ENCODE results near the gene SPIRE1. TPM values are rescaled to one million over a fixed set of nuclear protein-coding genes. Genes with fewer than 3 reads are reported as not detected.

The SPIRE1 gene
- total RNA-seq, 2 experiments from 2014 or later = 1.3 to 1.7 TPM

DNA sequence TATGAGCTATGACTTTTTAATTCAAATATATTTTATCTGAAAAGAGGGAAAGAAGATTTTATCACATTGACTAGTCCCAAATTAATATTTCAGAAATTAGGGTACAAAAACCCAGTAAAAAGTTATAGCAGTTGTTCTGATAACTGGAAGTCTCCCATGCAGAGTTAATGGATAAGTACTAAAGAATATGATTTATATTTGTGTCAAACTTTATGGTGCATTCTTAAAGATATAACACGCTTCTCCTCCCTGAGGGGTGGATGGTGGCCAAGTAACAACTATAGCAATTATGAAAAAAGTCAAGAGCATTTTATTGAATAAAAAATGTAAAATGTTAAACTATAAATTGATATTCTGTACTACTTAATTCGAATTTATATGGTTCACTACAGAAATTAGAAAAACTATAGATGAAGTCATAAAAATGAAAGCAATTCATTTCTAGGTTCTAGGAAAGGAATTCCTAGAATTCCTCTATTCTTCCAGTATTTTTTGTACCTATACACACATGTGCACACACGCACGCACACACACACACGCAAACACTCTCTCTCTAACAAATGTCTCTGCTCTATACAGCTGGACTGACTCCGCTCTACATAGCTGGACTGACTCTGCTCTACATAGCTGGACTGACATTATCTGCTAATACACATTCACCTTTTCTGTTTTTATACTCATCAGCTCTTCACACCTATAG is 138.9 kb downstream of the SPIRE1 start:
- no peaks in the 10 kb centered on the region for H3K36me3 Mint-ChIP-seq (ENCODE audit: low read depth)
- no peaks in the 10 kb centered on the region for H3K4me1 Mint-ChIP-seq (ENCODE audit: low read depth)
- intact Hi-C loops (cut with micrococcal nuclease) = no loop called here
- no peak overlapping the region for H3K4me3 Mint-ChIP-seq
- H3K9me3 Mint-ChIP-seq = no peaks in the 10 kb centered on the region
- no peak for DNase-seq
- no peak overlapping the region for H3K27ac Mint-ChIP-seq
- H3K27me3 Mint-ChIP-seq (ENCODE audit: low read depth) = no peaks in the 10 kb centered on the region
- CTCF ChIA-PET = no interaction called here

DNA sequence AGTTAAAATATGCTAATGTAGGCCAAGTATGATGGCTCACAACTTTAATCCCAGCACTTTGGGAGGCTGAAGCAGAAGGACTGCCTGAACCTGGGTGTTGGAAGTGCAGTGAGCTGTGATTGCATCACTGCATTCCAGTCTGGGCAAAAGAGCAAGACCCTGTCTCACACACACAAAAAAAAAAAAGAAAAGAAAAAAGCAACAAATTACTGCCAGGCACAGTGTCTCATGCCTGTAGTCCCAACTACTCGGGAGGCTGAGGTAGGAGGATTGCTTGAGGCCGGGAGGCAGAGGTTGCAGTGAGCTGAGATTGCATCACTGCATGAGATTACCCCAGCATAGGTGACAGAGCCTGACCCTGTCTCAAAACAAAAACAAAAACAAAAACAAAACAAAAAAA is 139.6 kb downstream of the SPIRE1 start:
- CTCF ChIA-PET = no interaction called here
- no peaks in the 10 kb centered on the region for H3K9me3 Mint-ChIP-seq
- no peaks in the 10 kb centered on the region for H3K4me1 Mint-ChIP-seq (ENCODE audit: low read depth)
- no peaks in the 10 kb centered on the region for H3K27me3 Mint-ChIP-seq (ENCODE audit: low read depth)
- intact Hi-C loops (cut with micrococcal nuclease) = no loop called here
- no peak overlapping the region for H3K4me3 Mint-ChIP-seq
- no peak overlapping the region for H3K27ac Mint-ChIP-seq
- no peak for DNase-seq
- no peaks in the 10 kb centered on the region for H3K36me3 Mint-ChIP-seq (ENCODE audit: low read depth)

DNA sequence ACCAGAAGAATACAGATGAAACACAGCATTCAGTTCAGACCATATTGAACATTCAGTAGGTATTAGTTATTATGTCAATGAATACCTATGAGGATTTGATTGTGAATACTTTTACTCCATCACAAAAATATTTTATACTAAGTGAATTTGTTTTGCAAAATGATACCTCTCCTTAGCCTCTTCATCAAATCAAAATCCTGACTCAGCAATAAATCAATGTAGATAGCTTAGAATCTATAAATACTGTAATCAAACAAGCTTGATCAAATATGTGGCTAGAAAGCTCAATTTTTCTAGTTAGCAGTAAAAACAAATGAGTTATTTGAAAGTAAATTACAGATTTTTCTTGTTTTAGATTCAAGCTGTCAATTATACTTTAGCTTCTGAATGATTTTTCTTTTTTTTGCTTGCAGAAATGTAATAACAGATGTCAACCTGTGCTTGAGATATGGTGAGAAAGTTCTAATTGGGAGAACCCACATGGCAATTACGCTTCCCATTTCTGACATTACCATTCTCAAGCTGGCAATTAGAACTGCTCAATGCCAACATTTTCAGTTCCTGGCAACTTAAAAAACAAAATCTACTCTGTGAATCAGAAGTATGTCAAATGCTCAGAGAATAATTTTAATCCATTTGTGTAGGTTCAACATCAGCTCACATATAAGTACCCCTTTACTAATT is 140.6 kb downstream of the SPIRE1 start:
- Mint-ChIP-seq H3K27ac (no peak overlapping the region), H3K4me3 (no peak overlapping the region), H3K9me3 (no peaks in the 10 kb centered on the region), H3K4me1 (ENCODE audit: low read depth) (no peaks in the 10 kb centered on the region), H3K27me3 (ENCODE audit: low read depth) (no peaks in the 10 kb centered on the region), H3K36me3 (ENCODE audit: low read depth) (no peaks in the 10 kb centered on the region)
- no peak for DNase-seq
- CTCF ChIA-PET = interaction anchor here (0.9 kb wide), 1 partner anchor 126 kb away, joined by 3 read pairs; no protein-coding TSS in a partner anchor
- intact Hi-C loops (cut with micrococcal nuclease) = no loop called here

- CTCF ChIA-PET = interaction anchor here (0.5 kb wide), 1 partner anchor 9 kb away, joined by 3 read pairs; no protein-coding TSS in a partner anchor
- Mint-ChIP-seq H3K4me3 (no peak overlapping the region), H3K27me3 (ENCODE audit: low read depth) (no peaks in the 10 kb centered on the region), H3K9me3 (no peaks in the 10 kb centered on the region), H3K4me1 (ENCODE audit: low read depth) (no peaks in the 10 kb centered on the region), H3K36me3 (ENCODE audit: low read depth) (no peaks in the 10 kb centered on the region), H3K27ac (no peak overlapping the region)
- intact Hi-C loops (cut with micrococcal nuclease) = no loop called here
- no peak for DNase-seq
Observed at GRCh38 chr18:12516049-12516630, 141.8 kb downstream of the SPIRE1 start.

GRCh38 chr18:12515550-12515949 is 142.4 kb downstream of the SPIRE1 start:
- CTCF ChIA-PET = interaction anchor here (0.9 kb wide), 1 partner anchor 124 kb away, joined by 3 read pairs; no protein-coding TSS in a partner anchor
- no peak overlapping the region for H3K27ac Mint-ChIP-seq
- no peak for DNase-seq
- H3K36me3 Mint-ChIP-seq (ENCODE audit: low read depth) = no peaks in the 10 kb centered on the region
- no peaks in the 10 kb centered on the region for H3K9me3 Mint-ChIP-seq
- H3K4me1 Mint-ChIP-seq (ENCODE audit: low read depth) = no peaks in the 10 kb centered on the region
- H3K27me3 Mint-ChIP-seq (ENCODE audit: low read depth) = no peaks in the 10 kb centered on the region
- H3K4me3 Mint-ChIP-seq = no peak overlapping the region
- intact Hi-C loops (cut with micrococcal nuclease) = no loop called here

DNA sequence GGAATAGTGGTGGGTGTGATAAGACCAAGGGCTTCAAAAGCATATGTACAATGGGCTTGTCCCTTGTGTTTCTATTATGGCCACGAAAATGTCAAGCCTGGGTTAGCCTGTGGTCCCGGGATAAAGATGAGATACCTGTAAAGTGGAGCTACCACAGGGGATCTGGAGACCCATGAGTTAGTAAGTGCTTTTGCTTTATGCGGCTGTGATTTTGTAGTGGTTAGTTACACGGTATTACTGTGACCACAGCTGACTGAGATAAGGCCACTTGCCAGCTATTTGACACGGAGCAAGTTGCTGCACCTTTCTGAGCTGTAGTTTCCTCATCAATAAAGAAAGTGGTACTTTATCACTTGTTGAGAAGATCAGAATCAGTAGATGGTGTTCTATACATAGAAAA is 150.9 kb downstream of the SPIRE1 start:
- Mint-ChIP-seq H3K36me3 (ENCODE audit: low read depth) (no peaks in the 10 kb centered on the region), H3K4me1 (ENCODE audit: low read depth) (no peaks in the 10 kb centered on the region), H3K4me3 (no peak overlapping the region), H3K9me3 (no peaks in the 10 kb centered on the region), H3K27me3 (ENCODE audit: low read depth) (no peaks in the 10 kb centered on the region), H3K27ac (no peak overlapping the region)
- DNase-seq = no peak
- intact Hi-C loops (cut with micrococcal nuclease) = no loop called here
- CTCF ChIA-PET = interaction anchor here (0.7 to 1.1 kb wide), 2 partner anchors 94 to 427 kb away, joined by 3 to 4 read pairs; no protein-coding TSS in a partner anchor

GRCh38 chr18:12500986-12501385 is 156.9 kb downstream of the SPIRE1 start:
- CTCF ChIA-PET = no interaction called here
- intact Hi-C loops (cut with micrococcal nuclease) = no loop called here
- H3K27ac Mint-ChIP-seq = no peak overlapping the region
- no peaks in the 10 kb centered on the region for H3K4me1 Mint-ChIP-seq (ENCODE audit: low read depth)
- no peaks in the 10 kb centered on the region for H3K27me3 Mint-ChIP-seq (ENCODE audit: low read depth)
- no peaks in the 10 kb centered on the region for H3K36me3 Mint-ChIP-seq (ENCODE audit: low read depth)
- H3K9me3 Mint-ChIP-seq = no peaks in the 10 kb centered on the region
- H3K4me3 Mint-ChIP-seq = no peak overlapping the region
- DNase-seq = no peak

- Mint-ChIP-seq H3K36me3 (ENCODE audit: low read depth) (no peaks in the 10 kb centered on the region), H3K27me3 (ENCODE audit: low read depth) (no peaks in the 10 kb centered on the region), H3K4me1 (ENCODE audit: low read depth) (no peaks in the 10 kb centered on the region), H3K27ac (no peak overlapping the region), H3K4me3 (no peak overlapping the region), H3K9me3 (no peaks in the 10 kb centered on the region)
- intact Hi-C loops (cut with micrococcal nuclease) = no loop called here
- no peak for DNase-seq
- CTCF ChIA-PET = no interaction called here
Observed at GRCh38 chr18:12497839-12498238, 160.1 kb downstream of the SPIRE1 start.

- Mint-ChIP-seq H3K27ac (no peak overlapping the region), H3K9me3 (no peaks in the 10 kb centered on the region), H3K4me3 (no peak overlapping the region), H3K4me1 (ENCODE audit: low read depth) (no peaks in the 10 kb centered on the region), H3K36me3 (ENCODE audit: low read depth) (no peaks in the 10 kb centered on the region), H3K27me3 (ENCODE audit: low read depth) (no peaks in the 10 kb centered on the region)
- CTCF ChIA-PET = no interaction called here
- no peak for DNase-seq
- intact Hi-C loops (cut with micrococcal nuclease) = no loop called here
Observed at GRCh38 chr18:12497296-12497695, 160.6 kb downstream of the SPIRE1 start.

GRCh38 chr18:12492907-12493306 is 165.0 kb downstream of the SPIRE1 start:
- H3K9me3 Mint-ChIP-seq = no peaks in the 10 kb centered on the region
- CTCF ChIA-PET = no interaction called here
- no peak for DNase-seq
- H3K27ac Mint-ChIP-seq = no peak overlapping the region
- no peaks in the 10 kb centered on the region for H3K4me1 Mint-ChIP-seq (ENCODE audit: low read depth)
- no peaks in the 10 kb centered on the region for H3K27me3 Mint-ChIP-seq (ENCODE audit: low read depth)
- no peaks in the 10 kb centered on the region for H3K36me3 Mint-ChIP-seq (ENCODE audit: low read depth)
- no peak overlapping the region for H3K4me3 Mint-ChIP-seq
- intact Hi-C loops (cut with micrococcal nuclease) = no loop called here

GRCh38 chr18:12491611-12492435 is 166.1 kb downstream of the SPIRE1 start:
- CTCF ChIA-PET = no interaction called here
- intact Hi-C loops (cut with micrococcal nuclease) = no loop called here

GRCh38 chr18:12485479-12486105 is 172.3 kb downstream of the SPIRE1 start:
- Mint-ChIP-seq H3K27me3 (ENCODE audit: low read depth) (no peaks in the 10 kb centered on the region), H3K36me3 (ENCODE audit: low read depth) (no peaks in the 10 kb centered on the region), H3K9me3 (no peaks in the 10 kb centered on the region), H3K4me1 (ENCODE audit: low read depth) (peaks cover 2% of the 10 kb centered on the region), H3K4me3 (no peak overlapping the region), H3K27ac (no peak overlapping the region)
- no peak for DNase-seq
- CTCF ChIA-PET = interaction anchor here (0.6 kb wide), 1 partner anchor 56 kb away, joined by 3 read pairs; no protein-coding TSS in a partner anchor
- intact Hi-C loops (cut with micrococcal nuclease) = no loop called here

More at GRCh38 chr18:12491611-12492435, 166.1 kb downstream of the SPIRE1 start:
- H3K4me1 Mint-ChIP-seq (ENCODE audit: low read depth) = no peaks in the 10 kb centered on the region
- no peaks in the 10 kb centered on the region for H3K27me3 Mint-ChIP-seq (ENCODE audit: low read depth)
- H3K9me3 Mint-ChIP-seq = no peaks in the 10 kb centered on the region
- no peak for DNase-seq
- H3K4me3 Mint-ChIP-seq = no peak overlapping the region
- H3K27ac Mint-ChIP-seq = no peak overlapping the region
- H3K36me3 Mint-ChIP-seq (ENCODE audit: low read depth) = no peaks in the 10 kb centered on the region

Data from activated naive CD4-positive, alpha-beta T cell treated with anti-CD3 and anti-CD28 coated beads for 36 hours (primary cell).